GM19463 (cell line): ENCODE results near the gene SLC2A4.
"Not testable (repeated sequence)": the region's sequence is repeated elsewhere in the genome, so short reads cannot be mapped to it uniquely, and the experiment has no call there.

Experiments used
- ATAC-seq: cut with Tn5 transposase; IDR thresholded peaks from one replicate; pipeline ENCODE4 v1.9.1; 2021; ENCODE audit warnings: mild to moderate bottlenecking, moderate library complexity; ENCODE audit not compliant: unreplicated experiment

Gene SLC2A4

DNA sequence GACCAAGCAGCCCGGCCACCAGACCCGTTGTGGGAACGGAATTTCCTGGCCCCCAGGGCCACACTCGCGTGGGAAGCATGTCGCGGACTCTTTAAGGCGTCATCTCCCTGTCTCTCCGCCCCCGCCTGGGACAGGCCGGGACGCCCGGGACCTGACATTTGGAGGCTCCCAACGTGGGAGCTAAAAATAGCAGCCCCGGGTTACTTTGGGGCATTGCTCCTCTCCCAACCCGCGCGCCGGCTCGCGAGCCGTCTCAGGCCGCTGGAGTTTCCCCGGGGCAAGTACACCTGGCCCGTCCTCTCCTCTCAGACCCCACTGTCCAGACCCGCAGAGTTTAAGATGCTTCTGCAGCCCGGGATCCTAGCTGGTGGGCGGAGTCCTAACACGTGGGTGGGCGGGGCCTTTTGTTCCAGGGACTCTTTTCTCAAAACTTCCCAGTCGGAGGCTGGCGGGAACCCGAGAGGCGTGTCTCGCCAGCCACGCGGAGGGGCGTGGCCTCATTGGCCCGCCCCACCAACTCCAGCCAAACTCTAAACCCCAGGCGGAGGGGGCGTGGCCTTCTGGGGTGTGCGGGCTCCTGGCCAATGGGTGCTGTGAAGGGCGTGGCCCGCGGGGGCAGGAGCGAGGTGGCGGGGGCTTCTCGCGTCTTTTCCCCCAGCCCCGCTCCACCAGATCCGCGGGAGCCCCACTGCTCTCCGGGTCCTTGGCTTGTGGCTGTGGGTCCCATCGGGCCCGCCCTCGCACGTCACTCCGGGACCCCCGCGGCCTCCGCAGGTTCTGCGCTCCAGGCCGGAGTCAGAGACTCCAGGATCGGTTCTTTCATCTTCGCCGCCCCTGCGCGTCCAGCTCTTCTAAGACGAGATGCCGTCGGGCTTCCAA, at the start of gene SLC2A4:
Gene SLC2A4, plus strand, starts transcription at position 645 of the 879 bp plus-strand sequence. Its CDS starts 217 bp downstream, at position 862.
- no peak for ATAC-seq

DNA sequence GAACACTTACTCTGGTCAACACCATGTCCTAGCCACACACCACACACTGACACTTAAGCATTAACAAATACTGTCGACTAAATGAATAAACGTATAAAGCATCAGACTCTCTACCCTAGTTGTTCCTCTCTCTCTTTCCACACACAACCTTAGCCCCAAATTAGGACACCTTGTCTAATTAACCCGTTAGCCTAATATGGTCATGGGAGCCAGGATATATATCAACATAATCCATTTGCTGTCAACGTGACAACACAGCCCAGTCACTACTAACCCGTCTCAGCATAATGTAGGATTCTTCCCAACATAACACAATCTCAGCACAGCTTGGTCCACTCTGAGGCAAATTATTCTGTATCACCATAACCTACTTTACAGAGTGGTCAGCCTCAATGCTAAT, 49.4 kb upstream of the SLC2A4 start:
- no peak for ATAC-seq

DNA sequence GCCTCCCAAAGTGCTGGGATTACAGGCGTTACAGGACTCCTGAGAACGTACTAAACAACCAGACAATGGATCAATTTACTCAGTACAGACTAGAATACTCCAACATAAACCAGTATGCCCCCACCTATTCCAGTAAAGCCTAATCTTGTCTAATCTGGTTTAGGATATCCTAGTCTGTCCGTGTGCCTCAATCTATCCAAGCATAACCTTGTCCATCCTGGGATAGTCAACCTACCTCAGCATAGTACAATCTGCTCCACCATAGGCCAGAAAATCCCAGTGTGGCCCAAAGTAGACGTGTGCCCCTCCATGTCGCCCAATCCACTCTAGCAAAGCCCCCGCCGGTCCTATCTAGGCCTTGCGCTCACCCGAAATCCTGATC, 47.8 kb upstream of the SLC2A4 start:
- ATAC-seq, result no peak

DNA sequence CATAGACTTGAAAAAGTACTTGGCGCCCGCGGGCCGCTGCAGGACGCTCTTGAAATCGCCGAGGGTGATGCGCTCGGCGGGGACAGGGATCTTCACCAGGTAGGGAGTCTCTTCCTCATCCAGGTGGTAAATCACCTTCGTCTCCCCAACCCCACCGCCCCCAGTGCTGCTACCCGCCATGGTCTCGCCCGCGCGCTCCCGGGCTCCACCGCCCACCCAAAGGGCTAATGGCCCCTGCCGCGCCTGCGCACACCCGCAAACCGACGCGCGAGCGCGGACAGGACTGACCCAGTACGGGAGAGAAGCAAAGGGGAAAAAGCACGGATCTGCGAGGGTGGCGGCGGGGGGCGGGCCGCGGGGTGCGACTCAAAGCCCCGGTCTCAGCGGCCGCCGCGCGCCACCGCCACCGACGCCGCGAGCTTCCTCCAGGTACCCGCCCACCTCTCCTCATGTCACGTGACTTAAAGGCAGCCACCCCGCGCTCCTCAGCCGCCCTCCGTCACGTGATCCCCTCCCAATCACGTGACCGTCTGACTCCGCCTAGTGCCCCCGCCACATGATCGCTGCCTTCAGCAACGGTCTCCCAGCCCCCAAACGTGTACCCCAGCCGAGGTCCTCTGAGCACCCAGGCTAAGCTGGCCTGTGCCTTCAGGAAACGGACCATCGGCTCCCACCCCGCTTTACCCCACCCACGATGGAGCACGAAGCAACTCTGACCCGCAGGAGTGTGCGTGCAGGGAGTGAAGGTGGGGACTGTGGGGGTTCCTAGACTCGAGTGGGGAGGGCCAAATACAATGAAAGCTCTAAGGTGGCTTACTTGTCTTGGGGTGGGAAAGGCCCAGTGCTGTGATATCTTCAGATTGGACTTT, 47.2 kb upstream of the SLC2A4 start, which contains the start of gene DVL2:
Gene DVL2, minus strand, starts transcription at position 435 of the 869 bp plus-strand sequence. Its CDS starts 255 bp downstream, at position 180.
- ATAC-seq, result peak; percentile 46

DNA sequence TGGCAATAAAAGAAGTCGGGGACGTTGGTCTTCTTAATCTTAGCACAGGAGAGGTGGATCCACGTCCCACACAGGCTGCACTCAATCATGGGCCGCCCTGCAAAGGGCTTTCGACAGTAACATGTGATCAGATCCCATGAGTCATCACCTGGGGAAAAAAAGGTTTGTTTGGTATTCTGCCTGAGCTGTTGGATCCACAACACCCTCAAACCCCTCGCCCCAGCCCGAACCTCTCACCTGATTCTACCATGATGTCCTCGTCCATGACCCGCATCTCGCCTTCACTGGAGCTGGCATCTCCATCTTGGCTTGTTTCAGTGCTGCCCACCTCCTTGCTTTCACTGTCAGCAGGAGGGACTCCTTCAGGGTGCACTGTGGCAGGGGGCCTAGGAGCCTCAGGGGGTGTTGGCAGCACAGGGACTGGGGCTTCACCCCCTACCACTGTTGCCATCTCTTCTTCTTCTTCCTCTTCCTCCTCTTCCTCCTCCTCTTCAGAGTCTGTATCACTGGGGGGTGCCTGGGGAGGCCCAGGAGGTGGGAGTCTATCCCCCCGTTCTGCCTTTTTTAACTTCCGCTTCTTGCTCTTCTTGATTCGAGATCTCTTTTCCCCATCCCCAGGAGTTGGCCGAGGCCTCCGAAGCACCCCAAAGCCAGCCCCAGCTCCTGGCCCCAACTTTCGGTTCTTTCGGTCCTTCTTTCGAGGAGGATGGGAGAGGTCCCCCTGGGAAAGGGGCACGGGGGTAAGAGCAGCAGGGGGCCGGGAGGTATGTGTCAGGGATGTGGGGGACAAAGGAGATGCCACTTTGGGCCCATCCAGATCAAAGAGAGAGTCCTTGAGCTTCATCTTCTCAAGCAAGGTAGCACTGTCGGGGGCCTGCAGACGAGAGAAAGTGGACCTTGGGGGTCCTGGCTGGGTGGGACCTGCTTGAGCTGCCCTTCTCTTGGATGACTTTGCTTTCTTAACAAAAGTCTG, 45.5 kb upstream of the SLC2A4 start:
- ATAC-seq, result no peak

DNA sequence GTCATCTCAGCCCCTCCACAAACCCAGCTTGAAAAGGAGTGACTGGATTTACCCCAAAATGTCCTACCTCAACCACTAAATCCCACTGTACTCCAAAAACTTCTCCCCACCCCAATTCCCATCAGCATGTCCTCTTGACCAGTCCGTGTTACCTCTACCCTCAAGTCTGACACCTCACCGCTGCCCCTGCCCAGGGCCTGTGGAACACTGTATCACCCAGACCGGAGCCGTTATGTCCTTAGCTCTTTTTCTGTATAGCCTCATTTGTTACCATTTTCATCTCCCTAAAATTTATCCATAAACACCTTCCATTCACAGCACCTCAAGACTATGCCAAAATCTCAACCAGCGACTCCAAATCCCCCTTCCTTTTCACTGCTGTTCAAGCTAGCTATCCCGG, 44.7 kb upstream of the SLC2A4 start:
- no peak for ATAC-seq

DNA sequence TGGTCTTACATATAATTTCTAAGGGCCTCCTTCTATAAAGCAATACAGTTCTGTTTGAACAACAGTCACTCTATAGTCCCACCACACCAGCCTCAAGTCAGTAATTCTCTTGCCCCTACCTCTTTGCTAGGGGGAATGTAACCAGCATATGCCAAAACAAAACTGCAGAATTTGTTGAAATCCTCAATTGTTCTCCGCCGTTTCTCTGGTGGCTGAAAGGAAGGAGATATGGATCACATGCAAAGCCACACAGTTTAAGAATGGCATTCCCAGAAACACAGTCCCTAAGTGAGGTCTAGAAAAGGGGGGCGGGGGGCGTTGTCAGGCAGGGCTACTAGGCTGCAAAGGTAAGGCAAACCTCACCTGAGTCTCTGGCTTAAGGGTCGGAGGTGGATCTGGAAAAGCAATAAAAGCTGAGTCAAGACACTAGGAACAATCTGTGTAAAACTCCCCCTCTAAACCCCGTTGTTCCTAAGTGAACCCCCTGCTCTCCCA, 44.2 kb upstream of the SLC2A4 start:
- no peak for ATAC-seq

DNA sequence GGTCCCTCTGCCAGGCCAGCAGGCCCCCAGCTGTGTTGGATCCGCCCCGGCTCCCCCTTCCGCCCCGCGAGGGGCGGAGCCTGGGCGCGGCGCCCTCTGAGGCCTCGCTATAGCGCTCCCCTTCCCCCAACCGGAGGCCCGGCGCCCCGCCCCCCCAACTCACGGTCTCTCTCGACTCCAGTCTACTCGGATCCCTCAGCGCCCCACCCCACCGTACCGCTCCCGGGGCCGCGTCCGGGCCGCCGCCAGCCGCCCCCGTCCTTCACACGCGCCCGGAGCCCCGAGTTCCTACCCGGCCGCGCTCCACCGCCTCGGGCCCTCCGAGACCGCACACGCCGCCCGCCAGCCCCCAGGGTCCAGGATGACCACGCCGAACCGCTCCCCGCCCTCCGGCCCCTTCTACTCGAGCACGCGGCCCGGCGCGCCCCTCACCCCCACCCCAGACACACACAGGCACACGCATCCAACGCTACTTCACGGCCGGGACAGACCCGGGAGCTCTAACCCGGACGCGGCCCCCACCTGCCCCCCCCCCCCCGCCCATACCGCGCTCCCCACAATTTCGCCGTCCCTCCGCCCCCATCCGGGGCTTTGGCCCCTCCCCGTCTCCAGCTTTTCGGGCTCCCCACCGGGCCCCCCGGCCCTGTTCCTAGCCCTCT, 43.6 kb upstream of the SLC2A4 start:
- no peak for ATAC-seq

DNA sequence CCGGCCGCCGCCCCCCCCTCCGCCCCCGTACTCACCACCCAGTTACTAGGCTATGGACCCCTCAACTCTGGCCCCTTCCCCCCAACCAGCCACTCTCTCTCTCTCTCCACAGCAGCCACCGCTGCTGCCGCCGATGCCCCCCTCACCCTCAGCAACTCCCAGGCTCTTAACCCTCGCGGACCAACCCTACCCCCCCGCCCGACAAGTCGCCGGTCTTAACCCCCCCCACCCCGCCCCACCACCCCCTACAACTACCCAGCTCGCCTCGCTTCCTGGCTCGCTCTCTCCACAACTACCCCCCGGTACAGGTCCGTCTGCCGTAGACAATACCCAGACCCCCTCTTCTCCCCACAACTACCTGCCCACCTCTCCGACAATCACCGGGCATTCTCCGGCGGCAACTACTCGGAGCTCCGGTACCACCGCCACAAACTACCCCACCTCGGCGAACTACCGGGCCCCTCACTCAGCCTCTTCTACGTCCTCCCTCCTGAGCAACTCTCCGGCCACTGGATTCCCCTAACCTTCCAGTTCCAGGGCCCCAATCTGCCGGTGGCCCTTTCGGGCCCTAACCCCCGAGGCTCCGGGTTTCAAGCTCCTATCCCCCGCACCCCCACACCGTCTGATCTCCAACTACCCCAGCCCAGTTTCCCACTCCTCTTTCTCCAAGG, 43.0 kb upstream of the SLC2A4 start:
- no peak for ATAC-seq

DNA sequence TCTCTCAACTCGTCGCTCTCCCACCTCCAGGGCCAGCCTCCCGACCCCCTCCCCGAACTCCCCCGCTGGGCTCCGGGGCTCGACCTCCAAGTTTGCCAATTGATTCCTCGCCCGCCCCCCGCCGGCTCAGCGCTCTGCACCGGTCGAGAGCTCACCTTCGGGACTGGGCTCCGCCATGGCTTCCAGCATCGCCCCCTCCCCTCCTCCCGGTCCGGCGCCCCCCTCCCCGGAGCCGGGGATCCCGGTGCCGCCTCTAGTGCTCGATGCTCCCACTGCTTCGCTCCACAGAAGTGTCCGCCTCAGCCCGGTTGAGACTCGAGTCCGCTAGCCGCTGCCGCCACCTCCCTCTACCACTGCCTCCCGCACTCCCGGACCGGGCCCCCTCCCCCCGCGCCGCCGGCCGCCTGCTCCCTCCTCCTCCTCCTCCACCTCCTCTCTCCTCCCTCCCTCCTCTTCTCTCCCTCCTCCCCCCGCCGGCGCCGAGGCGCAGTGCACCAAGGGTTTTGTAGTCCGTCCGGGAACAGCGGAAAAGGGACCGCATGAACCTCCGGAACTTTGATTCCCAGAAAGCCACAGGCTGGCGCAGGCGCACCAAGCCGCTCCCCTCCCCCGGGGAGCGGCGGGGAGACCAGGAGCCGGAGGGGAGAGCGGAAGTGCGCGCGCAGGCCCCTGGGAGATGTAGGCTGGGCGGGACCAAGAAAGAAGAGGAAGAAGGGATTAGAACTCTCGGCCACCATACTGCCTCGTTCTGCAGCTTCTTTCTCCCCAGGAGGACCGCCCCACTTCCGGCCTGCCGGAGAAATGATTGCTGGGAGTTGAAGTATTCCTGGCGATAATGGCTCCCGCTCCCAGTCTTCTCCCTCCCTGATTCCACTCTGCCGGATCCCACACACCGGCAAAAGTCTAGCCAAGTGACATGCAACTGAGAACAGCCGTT, 42.2 kb upstream of the SLC2A4 start, which contains the start of gene PHF23:
Gene PHF23, minus strand, starts transcription at position 367 of the 937 bp plus-strand sequence. Its CDS starts 178 bp downstream, at position 189.
- ATAC-seq, result peak; percentile 56

DNA sequence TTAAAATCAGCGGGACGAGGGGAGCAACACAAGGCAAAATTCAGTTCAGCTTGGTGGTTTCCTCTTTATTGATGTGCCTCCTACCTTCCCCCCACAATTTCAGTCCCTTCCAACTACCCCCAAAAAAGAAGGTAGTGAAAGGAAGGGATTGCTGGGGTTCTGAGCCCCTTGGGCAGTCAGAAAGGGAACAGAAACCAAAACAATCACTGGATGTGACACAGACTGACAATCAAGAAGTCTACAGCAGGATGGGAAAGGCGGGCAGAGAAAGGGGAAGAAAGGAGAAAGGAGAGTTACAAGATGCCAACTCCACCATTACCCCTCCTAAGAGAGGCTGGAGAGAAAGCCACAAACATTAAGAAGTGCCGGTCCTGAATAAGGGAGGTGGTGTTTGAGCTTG, 41.1 kb upstream of the SLC2A4 start:
- ATAC-seq, result no peak

DNA sequence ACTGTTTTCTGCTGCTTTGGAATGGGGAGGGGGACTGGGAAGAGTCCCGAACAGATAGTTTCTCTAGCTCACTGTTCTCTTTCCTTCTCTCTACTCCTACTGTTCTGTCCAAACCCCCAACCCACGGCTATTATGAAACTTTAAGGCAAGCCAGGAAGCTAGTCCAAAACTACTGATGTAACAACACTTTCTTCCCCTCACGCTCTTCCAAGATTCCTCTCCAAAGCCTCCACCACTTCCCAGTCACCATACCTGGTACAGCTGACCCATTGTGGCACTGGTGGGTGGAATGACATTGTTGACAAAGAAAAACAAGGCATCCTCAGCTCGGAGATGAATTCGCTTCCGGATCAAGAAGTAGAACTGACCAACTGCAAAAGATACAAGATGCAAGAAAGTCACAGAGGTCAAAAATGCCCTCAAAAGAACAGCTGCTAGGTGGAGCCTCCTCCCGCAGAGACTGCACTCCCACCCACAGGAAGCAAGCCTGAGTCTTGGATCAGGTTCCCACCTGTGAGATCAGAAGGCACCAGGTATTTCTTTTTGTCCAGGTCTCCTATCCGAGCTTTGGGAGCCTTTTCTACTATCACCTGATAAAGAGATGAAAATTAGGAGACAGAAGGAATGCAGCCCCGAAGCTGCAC, 40.3 kb upstream of the SLC2A4 start:
- ATAC-seq, result no peak

DNA sequence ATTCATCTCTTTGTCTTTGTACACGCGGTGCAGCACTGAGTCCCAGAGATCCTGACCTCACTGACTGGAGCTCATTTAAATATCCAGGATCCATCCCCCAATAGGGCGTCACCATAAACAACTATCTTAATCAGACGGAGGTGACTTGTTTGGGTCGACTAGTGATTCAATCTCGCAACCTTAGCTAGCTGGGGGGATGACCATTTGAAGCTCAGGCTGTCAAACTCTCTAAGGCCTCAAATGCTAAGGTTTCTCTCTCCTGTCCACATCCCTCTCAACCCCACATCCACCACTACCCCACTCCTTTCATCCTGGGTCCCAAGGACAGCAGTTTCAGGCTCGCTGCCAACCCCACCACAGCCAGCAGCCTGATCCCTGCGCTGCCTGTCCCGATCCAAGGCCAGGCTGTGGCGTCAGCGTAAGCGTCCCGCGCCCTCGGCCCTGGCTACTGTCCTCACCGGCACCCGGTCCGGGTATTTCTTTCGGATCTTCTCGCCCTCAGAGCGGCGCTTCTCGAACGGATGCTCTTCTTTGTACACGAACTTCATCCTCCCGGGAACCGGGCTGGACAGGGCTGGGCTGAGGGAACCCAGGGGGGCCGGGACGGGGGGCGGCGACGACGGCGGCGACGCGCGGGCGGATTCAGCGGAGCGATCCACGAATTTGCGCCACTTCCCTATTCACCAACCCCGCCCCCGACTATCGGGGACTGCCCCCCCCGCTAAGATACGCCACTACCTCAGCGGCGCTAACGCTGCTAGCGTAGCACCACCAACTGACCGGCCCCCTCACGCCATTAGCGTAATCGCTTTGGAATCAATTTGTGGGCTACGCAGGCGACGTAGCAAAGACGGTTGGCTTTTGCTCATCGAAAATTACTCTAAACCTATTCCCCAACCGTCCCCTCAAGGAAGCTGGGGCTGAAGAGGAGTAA, 39.5 kb upstream of the SLC2A4 start, which contains the start of gene GABARAP:
Gene GABARAP, minus strand, starts transcription at position 667 of the 934 bp plus-strand sequence. Its CDS starts 119 bp downstream, at position 548.
- ATAC-seq, result peak; percentile 21

DNA sequence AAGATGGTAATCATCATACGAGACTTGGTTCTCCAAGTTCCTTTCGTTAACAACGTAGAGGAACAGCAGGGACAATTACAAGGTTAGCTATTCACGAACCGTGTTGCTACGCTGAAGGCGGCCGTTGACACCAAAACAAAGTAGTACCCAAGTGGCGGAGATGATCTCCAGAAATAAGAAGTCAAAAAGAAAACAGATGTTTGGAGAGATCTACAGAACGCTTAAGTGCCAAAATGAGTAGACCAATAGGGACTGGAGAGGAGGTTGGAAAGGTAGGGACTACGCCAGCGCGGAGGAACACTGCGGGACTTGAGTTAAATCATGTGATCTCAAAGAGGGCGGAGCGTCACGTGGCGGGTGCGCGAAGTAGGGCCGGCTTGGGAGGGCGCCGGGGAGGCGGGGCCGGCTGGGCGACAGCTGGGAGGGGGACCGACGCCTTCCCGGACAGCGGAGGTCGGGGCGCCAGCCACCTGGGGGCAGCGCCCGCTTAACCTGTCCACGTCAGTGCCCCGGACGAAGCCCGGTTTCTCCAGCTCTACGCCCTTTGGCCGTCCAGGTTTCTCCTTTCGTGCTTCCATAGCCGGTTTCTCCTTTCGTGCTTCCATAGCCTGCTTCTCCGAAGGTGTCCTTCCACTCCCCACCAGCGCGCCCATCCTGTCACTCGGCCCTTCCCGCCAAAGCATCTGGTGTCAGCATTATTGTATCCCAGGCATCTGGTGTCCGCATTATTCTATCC, 38.6 kb upstream of the SLC2A4 start:
- ATAC-seq, result peak; percentile 38

DNA sequence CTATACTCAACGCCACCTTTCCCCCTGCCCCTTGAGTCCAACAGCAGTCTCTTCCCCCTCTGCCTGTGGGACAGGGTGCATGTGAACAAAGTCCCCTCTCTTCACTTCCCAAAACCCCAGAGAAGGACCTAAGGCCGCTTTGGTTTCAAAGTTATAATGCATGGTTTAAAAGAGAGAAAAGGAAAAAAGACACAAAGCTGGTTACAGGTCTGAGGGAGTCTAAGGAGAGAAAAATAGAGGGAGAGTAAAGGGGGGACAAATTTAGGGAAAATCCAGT, 38.1 kb upstream of the SLC2A4 start:
- ATAC-seq, result no peak

DNA sequence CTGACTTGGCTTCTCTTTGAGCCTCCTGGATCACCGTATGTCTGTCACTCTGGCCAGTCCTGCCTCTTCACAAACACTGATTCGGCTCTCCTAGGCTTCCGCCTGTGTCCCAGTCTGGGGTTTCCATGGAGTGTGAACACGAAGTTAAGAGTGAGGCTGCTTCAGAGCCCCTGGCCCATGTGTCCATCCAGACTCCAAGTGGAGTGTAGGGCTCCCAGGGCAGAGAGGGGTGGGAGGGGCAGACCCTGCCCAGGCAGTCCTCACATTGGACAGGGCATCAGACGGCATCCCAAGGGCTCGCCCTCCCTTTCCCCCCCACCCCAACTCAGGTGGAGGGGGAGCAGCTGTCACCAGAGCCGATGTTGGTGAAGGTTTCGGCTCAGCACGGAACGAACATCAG, 37.7 kb upstream of the SLC2A4 start:
- not testable (repeated sequence) for ATAC-seq
